Measurements from ENCODE around the gene VAV2. TPM values are rescaled to one million over a fixed set of nuclear protein-coding genes. Genes with fewer than 3 reads are reported as not detected.

Gene VAV2
- polyA plus RNA-seq, 1 donor = 48.4 TPM

DNA sequence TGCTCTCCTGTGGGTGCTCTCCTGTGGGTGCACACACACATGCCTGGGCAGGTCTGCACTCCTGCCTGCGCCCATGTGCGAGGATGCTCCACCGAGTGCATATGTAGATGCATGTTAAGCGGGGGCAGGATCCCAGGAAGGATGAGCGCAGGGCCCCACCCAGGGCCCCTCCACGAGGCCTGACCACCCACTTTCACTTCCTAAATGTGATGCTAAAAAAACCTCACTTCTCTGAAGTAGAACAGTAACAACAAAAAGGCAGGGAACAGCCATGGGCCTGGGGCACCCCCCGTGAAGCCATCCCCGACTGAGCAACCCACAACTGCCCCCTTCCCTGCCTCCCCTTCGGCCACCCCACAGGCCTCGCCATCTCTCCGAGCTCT lies 205.8 kb downstream of the VAV2 start:
- H3K27me3 ChIP-seq (ENCODE audit: control insufficient read depth, insufficient read depth, low read length) = no peaks in the 10 kb centered on the region
- WGBS (ENCODE audit: insufficient coverage, low lambda C conversion rate) = no CpG with 5 or more reads among the region's 11 CpGs
- H3K4me3 ChIP-seq (ENCODE audit: low read length) = no peak overlapping the region
- no peak for DNase-seq
- peaks cover 40% of the 10 kb centered on the region for H3K4me1 ChIP-seq (ENCODE audit: control insufficient read depth, insufficient read depth, low read length)
- H3K36me3 ChIP-seq (ENCODE audit: control insufficient read depth, insufficient read depth, low read length) = peaks cover 61% of the 10 kb centered on the region
- H3K9me3 ChIP-seq (ENCODE audit: control insufficient read depth, low read depth, low read length) = no peaks in the 10 kb centered on the region
- no peak overlapping the region for H3K27ac ChIP-seq (ENCODE audit: low read length)

DNA sequence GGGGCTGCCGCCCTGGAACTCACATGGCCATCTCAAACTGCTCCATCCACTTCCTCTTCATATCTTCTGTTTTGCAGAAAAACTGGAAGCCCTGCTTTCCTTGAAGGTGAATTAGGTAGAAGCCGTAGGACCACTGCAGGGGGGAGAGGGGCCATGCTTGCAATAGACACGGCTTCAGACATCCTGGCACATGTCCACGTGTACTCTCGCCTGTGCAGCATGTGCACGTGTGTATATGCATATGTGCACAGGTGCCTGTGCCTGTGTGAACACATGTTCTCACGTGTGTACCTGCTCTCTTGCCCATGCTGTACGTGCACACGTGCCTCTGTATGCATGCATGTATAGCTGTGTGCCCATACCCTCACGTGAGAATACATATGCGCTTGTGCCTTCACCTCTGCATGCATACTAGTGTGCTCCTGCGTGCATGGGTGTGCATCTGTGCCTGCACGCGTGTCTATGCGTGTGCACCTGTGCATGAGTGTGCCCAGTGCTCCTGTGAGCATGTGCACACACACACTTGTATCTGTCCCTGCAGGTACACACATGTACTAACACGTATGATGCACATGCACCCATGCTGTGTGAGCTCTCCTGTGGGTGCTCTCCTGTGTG lies 206.3 kb downstream of the VAV2 start:
- H3K4me3 ChIP-seq (ENCODE audit: low read length) = no peak overlapping the region
- no peak overlapping the region for H3K27ac ChIP-seq (ENCODE audit: low read length)
- WGBS (ENCODE audit: insufficient coverage, low lambda C conversion rate) = no CpG with 5 or more reads among the region's 16 CpGs
- peaks cover 39% of the 10 kb centered on the region for H3K4me1 ChIP-seq (ENCODE audit: control insufficient read depth, insufficient read depth, low read length)
- peaks cover 62% of the 10 kb centered on the region for H3K36me3 ChIP-seq (ENCODE audit: control insufficient read depth, insufficient read depth, low read length)
- DNase-seq = no peak
- H3K27me3 ChIP-seq (ENCODE audit: control insufficient read depth, insufficient read depth, low read length) = no peaks in the 10 kb centered on the region
- H3K9me3 ChIP-seq (ENCODE audit: control insufficient read depth, low read depth, low read length) = no peaks in the 10 kb centered on the region

DNA sequence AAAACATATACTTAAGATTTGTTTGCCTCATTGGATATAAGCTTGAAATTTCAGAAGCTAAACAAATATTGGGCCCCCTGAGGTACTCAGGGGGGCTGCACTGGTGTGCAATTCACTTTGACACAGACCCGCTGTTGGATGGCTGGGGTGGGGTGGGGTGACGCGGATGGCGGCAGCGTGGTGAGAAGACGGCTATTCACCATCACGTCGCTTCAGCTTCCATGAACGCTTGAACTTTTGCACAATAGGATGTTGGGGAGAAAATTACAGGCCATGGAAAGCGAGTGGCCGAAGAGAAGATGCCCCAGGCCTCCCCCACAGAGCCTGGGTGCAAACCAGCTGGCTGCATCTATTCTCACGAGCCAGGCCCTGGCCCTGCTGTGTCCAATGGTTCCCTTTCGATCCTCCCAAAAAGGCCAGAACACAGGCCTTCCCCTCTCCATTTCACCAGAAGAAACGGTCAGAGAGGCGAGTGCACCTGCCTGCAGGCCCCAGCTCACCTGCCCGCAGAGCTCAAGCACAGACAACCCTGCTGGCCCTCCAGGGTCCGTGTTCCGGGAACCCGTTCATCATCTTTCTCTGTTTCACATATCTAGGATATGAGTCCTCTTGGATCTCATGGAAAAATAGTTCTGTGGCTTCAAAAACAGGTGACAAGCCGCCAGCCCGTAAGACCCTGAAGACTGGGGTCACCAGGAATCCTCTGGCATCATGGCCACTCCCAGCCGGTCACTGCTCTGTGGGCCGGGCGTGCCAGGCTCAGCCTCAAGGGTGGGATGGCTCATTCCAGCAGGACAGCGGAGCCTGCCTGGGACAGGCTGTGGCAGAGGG lies 207.2 kb downstream of the VAV2 start:
- Histone ChIP-seq H3K27ac (ENCODE audit: low read length) (no peak overlapping the region), H3K27me3 (ENCODE audit: control insufficient read depth, insufficient read depth, low read length) (no peaks in the 10 kb centered on the region), H3K4me3 (ENCODE audit: low read length) (no peak overlapping the region), H3K9me3 (ENCODE audit: control insufficient read depth, low read depth, low read length) (no peaks in the 10 kb centered on the region), H3K4me1 (ENCODE audit: control insufficient read depth, insufficient read depth, low read length) (peaks cover 30% of the 10 kb centered on the region), H3K36me3 (ENCODE audit: control insufficient read depth, insufficient read depth, low read length) (peaks cover 66% of the 10 kb centered on the region)
- WGBS (ENCODE audit: insufficient coverage, low lambda C conversion rate) = no CpG with 5 or more reads among the region's 25 CpGs
- DNase-seq = no peak

DNA sequence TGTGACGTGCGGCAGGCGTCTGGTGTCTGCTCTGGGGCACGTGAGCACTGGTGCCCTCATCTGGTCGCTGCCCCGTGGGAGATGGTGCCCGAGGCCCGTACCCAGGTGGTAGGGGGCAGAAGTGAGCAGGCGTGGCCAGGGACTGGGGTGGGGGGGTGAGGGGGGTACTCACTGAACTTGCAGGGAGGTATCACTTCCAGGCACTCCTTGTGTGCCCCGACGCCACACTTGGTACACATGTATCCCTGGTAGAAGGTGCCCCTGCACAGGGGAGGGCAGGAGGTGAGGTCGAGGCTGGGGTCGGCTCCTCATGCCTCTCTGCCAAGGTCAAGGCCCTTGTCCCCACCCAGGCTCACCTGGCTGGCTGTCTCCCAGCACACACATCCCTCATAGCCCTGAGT lies 208.8 kb downstream of the VAV2 start:
- Histone ChIP-seq H3K9me3 (ENCODE audit: control insufficient read depth, low read depth, low read length) (no peaks in the 10 kb centered on the region), H3K36me3 (ENCODE audit: control insufficient read depth, insufficient read depth, low read length) (peaks cover 77% of the 10 kb centered on the region), H3K27ac (ENCODE audit: low read length) (no peak overlapping the region), H3K4me3 (ENCODE audit: low read length) (no peak overlapping the region), H3K4me1 (ENCODE audit: control insufficient read depth, insufficient read depth, low read length) (peaks cover 14% of the 10 kb centered on the region), H3K27me3 (ENCODE audit: control insufficient read depth, insufficient read depth, low read length) (no peaks in the 10 kb centered on the region)
- no peak for DNase-seq
- WGBS (ENCODE audit: insufficient coverage, low lambda C conversion rate) = no CpG with 5 or more reads among the region's 13 CpGs

DNA sequence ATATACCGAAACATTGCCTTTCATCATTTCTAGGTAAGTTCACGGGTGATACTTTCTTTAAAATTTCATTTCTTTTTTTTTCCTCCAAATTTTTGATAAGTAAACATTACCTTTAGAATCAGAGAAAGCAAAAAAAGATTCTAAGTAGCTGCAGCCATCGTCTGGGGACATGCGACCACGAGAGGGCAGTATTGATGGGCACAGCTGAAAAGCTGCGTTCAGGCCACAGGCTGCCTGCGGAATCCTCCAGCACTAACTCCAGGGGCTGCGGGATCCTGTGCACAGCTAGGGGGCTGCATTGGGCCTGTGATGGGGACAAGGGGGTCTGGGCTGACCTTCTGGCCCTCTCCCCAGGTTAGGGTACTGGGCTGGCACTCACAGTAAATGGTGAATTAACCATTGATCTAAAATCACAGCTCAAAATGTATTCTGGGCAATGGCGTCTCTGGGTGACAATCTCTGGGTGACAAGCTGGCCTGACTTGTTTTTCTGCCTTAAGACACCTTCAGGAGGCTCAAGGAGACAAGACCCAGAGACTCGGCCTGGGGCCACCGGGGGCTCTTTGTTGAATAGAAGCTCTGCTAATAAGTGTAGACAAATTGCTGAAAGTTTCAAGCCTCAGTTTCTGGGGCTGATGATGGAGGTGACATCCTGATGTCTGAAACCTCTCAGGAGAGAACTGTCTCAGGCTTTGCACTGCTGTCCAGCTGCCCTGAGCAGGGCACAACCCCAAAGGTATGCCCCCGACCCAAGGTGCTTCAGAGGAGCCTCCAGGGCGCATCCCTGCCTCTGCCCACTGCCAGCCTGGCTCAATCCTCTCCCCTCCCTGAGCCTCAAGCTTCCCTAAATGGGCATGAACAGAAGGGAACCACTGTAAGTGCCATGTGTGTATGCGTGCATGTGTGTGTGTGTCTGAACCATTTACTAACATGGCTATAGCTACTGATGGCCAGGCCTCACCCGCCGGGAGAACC lies 209.7 kb downstream of the VAV2 start:
- Histone ChIP-seq H3K4me3 (ENCODE audit: low read length) (no peak overlapping the region), H3K36me3 (ENCODE audit: control insufficient read depth, insufficient read depth, low read length) (peaks cover 83% of the 10 kb centered on the region), H3K27me3 (ENCODE audit: control insufficient read depth, insufficient read depth, low read length) (no peaks in the 10 kb centered on the region), H3K9me3 (ENCODE audit: control insufficient read depth, low read depth, low read length) (no peaks in the 10 kb centered on the region), H3K4me1 (ENCODE audit: control insufficient read depth, insufficient read depth, low read length) (peaks cover 6% of the 10 kb centered on the region), H3K27ac (ENCODE audit: low read length) (no peak overlapping the region)
- 100% methylated on average over 1 of the region's 16 CpGs for WGBS (ENCODE audit: insufficient coverage, low lambda C conversion rate)
- peak; percentile 55 to 61 for DNase-seq

DNA sequence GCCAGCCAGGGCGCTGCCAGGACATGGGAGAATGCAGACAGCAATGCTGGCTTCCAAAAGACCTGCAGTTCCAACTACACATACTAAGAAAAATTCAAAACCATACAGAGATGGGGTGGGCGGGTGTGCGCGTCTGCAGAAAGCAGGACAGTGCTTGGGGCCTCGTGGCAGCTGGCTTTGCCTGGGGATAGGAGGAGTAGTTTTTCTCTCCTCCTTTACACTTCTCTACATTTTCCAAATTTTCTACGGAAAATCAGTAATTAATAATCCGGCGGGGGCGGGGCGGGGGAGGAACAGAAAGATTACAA lies 210.3 kb downstream of the VAV2 start:
- Histone ChIP-seq H3K36me3 (ENCODE audit: control insufficient read depth, insufficient read depth, low read length) (peaks cover 86% of the 10 kb centered on the region), H3K27ac (ENCODE audit: low read length) (no peak overlapping the region), H3K27me3 (ENCODE audit: control insufficient read depth, insufficient read depth, low read length) (no peaks in the 10 kb centered on the region), H3K4me3 (ENCODE audit: low read length) (no peak overlapping the region), H3K9me3 (ENCODE audit: control insufficient read depth, low read depth, low read length) (no peaks in the 10 kb centered on the region), H3K4me1 (ENCODE audit: control insufficient read depth, insufficient read depth, low read length) (no peaks in the 10 kb centered on the region)
- DNase-seq = no peak
- WGBS (ENCODE audit: insufficient coverage, low lambda C conversion rate) = 90% methylated on average over 2 of the region's 10 CpGs

DNA sequence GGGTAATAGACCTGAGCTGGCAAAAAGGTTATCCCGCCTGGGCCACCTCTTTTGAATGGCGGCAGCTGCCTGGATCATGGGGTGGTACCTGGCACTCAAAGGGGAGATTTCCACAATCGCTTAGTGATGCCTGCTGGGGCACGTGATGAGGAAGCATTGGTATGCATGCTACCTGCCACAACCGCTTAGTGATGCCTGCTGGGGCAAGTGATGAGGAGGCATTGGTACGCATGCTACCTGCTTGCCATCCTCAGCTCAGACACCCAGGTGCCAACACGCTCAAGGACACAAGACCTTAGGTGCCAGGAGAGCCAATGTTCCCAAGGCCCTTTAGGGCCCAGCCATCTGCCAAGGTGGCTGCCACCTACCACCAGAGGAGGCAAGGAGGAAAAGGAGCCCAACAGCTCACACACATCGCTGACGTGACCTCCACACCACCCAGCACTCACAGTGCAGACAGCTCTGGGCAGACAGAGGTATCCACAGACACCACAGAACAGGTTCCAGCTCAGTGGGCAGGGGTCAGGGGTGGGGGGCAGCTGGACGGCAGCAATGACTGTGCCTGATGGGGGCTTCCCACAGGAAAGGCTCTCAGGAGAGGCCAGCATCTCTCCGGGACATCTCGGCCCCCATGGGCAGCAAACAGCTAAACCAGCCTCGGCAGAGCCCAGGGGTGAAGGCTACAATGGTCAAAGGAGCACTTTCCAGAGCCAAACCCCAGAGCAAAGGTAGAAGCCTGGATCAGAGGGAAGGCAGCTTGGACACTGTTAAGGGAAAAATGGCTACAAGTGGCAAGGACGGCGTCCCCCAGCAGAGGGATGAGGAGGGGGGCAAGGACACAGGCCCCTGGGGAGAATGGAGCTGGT lies 210.9 kb downstream of the VAV2 start:
- Histone ChIP-seq H3K36me3 (ENCODE audit: control insufficient read depth, insufficient read depth, low read length) (peaks cover 88% of the 10 kb centered on the region), H3K4me1 (ENCODE audit: control insufficient read depth, insufficient read depth, low read length) (no peaks in the 10 kb centered on the region), H3K27ac (ENCODE audit: low read length) (no peak overlapping the region), H3K4me3 (ENCODE audit: low read length) (no peak overlapping the region), H3K9me3 (ENCODE audit: control insufficient read depth, low read depth, low read length) (no peaks in the 10 kb centered on the region), H3K27me3 (ENCODE audit: control insufficient read depth, insufficient read depth, low read length) (no peaks in the 10 kb centered on the region)
- WGBS (ENCODE audit: insufficient coverage, low lambda C conversion rate) = 100% methylated on average over 1 of the region's 15 CpGs
- DNase-seq = no peak

DNA sequence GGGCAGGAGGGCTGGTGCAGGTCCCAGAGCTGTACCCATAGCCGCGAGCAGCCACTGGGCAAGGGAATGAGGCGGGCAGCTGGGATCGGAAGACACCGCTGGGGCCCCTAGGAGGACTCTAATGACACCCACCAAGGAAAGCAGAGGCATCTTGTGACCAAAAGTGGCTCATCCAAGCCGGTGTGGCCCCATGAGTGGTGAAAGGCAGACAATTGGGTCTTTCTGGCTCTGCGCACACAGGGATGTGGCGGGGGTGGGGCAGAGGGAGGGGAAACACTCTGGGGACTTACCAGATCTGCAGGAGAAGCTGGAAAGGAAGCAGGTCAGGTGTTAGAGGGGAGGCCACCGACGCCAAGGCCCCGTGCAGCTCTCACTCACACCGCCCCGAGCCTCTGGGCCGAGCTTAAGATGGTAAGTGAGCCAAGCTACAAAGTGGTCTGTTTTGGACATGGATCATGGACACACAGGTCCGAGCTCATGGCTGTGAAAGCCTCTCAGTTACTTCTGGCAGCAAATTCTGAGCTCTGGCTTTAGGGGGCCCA lies 211.6 kb downstream of the VAV2 start:
- no CpG with 5 or more reads among the region's 15 CpGs for WGBS (ENCODE audit: insufficient coverage, low lambda C conversion rate)
- Histone ChIP-seq H3K4me3 (ENCODE audit: low read length) (no peak overlapping the region), H3K27me3 (ENCODE audit: control insufficient read depth, insufficient read depth, low read length) (no peaks in the 10 kb centered on the region), H3K36me3 (ENCODE audit: control insufficient read depth, insufficient read depth, low read length) (peaks cover 88% of the 10 kb centered on the region), H3K9me3 (ENCODE audit: control insufficient read depth, low read depth, low read length) (peaks cover 5% of the 10 kb centered on the region), H3K27ac (ENCODE audit: low read length) (no peak overlapping the region), H3K4me1 (ENCODE audit: control insufficient read depth, insufficient read depth, low read length) (no peaks in the 10 kb centered on the region)
- no peak for DNase-seq

DNA sequence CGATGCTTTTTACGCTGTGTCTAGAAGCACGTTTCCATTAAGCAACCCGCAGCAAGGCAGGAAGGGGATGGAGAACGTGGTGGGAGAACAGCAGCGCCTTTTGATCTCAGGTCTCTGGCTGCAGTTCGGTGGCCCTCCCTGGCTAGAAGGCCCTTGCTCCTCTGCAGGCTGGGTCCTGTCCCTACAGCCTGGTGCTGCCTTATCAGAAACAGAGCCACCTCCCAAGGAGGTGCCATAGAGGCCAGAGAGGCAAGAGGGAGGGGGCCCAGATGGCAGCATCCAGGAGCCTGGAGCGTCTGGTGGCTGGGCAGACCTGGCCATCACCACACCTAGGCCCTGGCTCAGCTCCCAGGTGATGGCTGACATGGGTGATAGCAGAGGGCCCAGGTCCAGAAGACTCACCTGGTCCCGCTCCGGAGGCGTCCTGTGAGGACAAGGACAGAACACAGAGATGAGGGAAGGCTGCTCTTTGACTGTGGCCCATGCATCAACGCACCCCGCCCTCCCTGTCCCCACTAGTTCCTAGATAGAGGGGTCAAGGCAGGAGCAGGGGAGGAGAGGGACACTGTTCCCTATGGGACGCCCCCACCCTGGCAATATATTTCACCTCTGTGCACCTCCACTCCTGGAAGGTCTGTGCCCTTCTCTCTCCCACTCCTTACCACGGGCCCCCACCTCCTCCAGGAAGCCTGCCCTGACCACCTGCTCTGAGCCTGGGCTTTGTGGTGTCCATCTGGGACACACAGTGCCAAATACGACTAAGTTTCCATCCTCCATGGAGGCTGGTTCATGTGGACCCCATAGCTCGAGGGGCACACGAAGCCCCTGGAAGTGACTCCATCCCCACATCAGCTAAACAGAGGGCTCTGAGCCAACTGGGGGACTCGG lies 212.4 kb downstream of the VAV2 start:
- no peak for DNase-seq
- Histone ChIP-seq H3K4me3 (ENCODE audit: low read length) (no peak overlapping the region), H3K9me3 (ENCODE audit: control insufficient read depth, low read depth, low read length) (peaks cover 8% of the 10 kb centered on the region), H3K36me3 (ENCODE audit: control insufficient read depth, insufficient read depth, low read length) (peaks cover 87% of the 10 kb centered on the region), H3K4me1 (ENCODE audit: control insufficient read depth, insufficient read depth, low read length) (no peaks in the 10 kb centered on the region), H3K27me3 (ENCODE audit: control insufficient read depth, insufficient read depth, low read length) (no peaks in the 10 kb centered on the region), H3K27ac (ENCODE audit: low read length) (no peak overlapping the region)
- no CpG with 5 or more reads among the region's 19 CpGs for WGBS (ENCODE audit: insufficient coverage, low lambda C conversion rate)
